GM19395 (cell line): ENCODE data around the gene HOXA2.

Experiments
- ATAC-seq: cut with Tn5 transposase; IDR thresholded peaks from one replicate; pipeline ENCODE4 v1.9.1; 2021; ENCODE audit warnings: mild to moderate bottlenecking, moderate library complexity; ENCODE audit not compliant: unreplicated experiment

The HOXA2 gene

GRCh38 chr7:27126596-27127327 is 24.3 kb upstream of the HOXA2 start:
- no peak for ATAC-seq

- no peak for ATAC-seq
Observed at GRCh38 chr7:27125986-27126394, 23.5 kb upstream of the HOXA2 start.

- ATAC-seq = no peak
Observed at GRCh38 chr7:27124902-27125689, 22.6 kb upstream of the HOXA2 start.

GRCh38 chr7:27124096-27124901 is 21.8 kb upstream of the HOXA2 start:
- no peak for ATAC-seq

GRCh38 chr7:27123477-27124053 is 21.1 kb upstream of the HOXA2 start:
- no peak for ATAC-seq

DNA sequence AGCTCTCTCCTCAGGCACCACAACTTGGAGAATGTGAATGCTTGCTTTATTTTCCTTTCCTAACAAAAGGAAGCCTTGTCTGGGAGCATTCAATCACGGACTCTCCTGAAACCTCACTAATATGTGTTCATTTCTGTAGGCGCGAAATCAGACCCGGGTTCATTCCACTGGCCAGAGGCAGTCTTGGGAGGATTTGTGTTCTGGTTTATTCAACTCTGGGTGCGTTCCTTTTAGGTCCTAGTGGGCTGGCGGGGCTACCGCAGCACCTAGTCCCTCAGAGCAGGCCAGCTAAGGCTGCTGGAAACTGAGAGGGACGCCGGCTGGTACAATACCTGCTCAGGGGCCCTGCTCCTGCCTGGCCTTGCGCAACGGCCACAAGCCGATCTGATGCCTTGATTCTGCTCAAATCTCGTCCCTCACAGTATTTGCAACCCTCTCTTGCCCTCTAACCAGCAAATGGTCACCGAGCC is 20.6 kb upstream of the HOXA2 start:
- no peak for ATAC-seq

- ATAC-seq = no peak
Observed at GRCh38 chr7:27122077-27122910, 19.8 kb upstream of the HOXA2 start.

- no peak for ATAC-seq
Observed at GRCh38 chr7:27121684-27122076, 19.2 kb upstream of the HOXA2 start.

DNA sequence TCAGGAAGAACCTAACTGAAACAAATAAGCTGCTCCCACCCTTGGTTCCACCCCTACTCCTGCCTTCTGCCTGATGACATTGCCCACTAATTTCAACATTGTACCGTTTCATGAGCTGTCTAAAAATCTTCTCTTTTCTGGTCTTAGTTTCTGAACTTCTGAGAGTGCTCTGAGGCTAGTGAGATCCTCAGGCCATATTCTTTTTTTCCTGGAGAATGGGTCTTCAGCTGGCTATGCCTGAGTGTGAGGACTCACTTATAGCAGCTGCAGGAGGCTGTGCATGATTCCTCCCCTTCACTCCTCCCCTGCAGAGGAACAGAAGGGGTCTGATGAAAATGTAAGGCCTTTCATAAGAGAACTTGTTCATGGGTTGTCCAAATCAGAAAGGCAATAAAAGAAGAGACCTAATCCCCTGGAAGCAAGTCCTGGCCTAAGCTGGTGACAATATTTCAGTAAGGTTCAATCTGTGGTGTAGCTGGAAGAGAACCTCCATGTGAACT is 17.0 kb upstream of the HOXA2 start:
- ATAC-seq = no peak

DNA sequence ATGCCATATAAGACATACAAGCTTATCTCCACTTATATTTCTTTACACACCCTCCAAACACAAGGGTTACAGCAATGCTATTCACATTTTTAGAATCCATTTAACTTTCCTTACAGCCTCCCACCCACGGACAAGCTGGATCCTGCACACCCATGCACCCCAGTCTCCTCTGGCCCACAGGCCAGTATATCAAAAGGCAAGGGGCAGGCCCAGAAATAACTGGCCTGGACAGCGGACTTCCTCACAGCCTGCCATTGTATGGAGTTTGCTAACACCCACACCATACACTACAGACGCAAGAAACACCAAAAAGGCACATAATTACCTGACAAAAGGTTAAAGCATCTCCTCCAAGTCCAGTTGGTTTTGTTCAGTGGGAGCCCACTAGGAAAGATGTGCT is 16.1 kb upstream of the HOXA2 start:
- no peak for ATAC-seq

- ATAC-seq = no peak
Observed at GRCh38 chr7:27117887-27118491, 15.5 kb upstream of the HOXA2 start.

GRCh38 chr7:27116962-27117886 is 14.7 kb upstream of the HOXA2 start:
- ATAC-seq = no peak

DNA sequence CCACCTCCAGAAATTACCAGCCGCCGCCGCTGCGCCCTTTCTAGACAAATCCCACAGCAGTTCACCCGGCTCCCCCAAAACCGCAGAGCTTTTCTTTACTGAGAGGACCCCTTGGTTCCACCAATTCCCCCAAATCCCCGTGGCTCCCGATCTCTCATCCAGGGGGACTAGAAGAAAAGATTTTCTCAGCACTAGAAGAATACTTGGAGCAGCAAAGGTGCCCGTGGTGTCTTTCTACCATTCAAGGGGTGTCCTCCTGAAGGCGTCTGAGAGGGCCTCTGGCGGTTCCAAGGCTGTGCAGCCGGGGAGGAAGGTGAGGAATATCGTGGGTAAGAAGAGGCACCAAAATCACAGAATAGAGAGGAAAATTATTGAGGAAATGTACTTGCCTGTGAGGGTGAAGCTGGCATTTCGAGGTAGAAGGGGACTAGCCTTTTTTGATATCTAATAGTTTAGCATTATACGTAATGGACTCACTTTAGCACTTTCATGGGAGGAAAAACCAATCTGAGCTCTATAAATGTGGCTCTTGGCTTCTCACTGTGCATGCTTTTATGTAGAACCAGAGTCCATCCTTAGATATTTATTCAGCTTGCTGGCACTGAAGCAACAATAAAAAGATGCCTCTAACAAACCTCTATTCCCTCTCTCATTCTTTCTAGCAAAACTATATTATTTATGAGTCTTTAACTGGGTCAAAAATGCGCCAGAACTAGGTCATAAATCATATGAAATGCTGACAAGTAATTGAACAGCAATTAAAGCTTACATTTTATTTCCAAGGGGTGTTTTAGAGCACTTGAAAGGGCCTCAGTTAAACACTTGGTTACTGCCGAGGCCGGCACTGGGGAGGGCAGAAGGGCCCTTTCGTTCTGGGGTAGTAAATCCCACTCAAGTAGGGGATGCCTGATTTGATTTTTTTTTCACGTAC is 13.8 kb upstream of the HOXA2 start:
- no peak for ATAC-seq

DNA sequence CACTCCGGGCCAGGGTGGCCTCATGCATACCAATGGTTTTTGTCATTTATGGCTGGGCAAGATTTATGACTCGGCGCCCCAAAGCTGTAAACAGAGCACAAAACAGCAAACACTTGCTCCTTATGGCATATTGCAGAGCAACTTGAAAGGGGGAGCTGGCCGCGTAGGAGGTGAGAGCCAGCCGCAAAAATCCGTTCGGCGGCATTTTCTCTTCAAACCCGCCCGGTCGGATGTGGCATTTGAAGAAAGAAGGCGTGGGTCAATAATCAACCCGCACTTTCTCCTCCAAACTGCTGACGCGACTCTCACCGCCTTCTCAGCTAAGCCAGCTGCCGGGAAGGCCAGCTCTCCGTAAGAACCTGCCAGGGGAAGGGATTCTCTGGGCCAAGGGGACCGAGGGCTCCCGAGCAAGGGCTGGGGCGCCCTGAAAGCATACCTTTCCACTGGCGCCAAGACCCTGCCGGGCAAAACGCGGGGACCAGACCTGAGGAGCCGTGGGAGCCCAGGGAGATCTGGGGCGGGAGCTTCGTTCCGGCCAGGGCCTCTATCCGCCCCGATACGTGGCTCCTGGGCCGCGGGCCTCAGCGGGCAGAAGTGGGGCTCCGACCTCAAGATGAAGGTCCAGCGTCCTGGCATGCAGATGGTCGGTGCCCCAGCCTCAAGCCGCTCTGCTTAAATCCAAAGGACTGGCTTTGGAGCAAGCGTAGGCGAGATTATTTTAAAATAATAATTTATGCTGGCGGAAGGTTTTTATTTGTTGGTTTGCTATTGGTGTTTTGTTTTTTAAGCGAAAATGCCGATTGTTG is 12.9 kb upstream of the HOXA2 start:
- ATAC-seq = no peak

- ATAC-seq = no peak
Observed at GRCh38 chr7:27114881-27115220, 12.4 kb upstream of the HOXA2 start.

GRCh38 chr7:27113991-27114769 is 11.7 kb upstream of the HOXA2 start:
- ATAC-seq = no peak
